Kidney tubule cell (primary cell): ENCODE results near the gene BCAS1.
"Not testable (repeated sequence)": the region's sequence is repeated elsewhere in the genome, so short reads cannot be mapped to it uniquely, and the experiment has no call there.

Experiments used
- DNase-seq: peaks from one replicate; pipeline ENCODE4 v3.0.0-alpha.2; 2018; ENCODE audit warnings: low spot score

BCAS1 gene

GRCh38 chr20:53984356-53985149 is 85.8 kb downstream of the BCAS1 start:
- DNase-seq: peak; percentile 61

- DNase-seq: no peak
Observed at GRCh38 chr20:53983401-53983800, 87.0 kb downstream of the BCAS1 start.

- no peak for DNase-seq
Observed at GRCh38 chr20:53982624-53983023, 87.8 kb downstream of the BCAS1 start.

GRCh38 chr20:53981752-53982437 is 88.5 kb downstream of the BCAS1 start:
- DNase-seq: peak; percentile 9

- no peak for DNase-seq
Observed at GRCh38 chr20:53981130-53981529, 89.3 kb downstream of the BCAS1 start.

- no peak for DNase-seq
Observed at GRCh38 chr20:53980031-53980465, 90.3 kb downstream of the BCAS1 start.

GRCh38 chr20:53978497-53978896 is 91.9 kb downstream of the BCAS1 start:
- DNase-seq: no peak

- no peak for DNase-seq
Observed at GRCh38 chr20:53977391-53977790, 93.0 kb downstream of the BCAS1 start.

- no peak for DNase-seq
Observed at GRCh38 chr20:53975761-53976160, 94.6 kb downstream of the BCAS1 start.

GRCh38 chr20:53974785-53975555 is 95.4 kb downstream of the BCAS1 start:
- no peak for DNase-seq

- DNase-seq: not testable (repeated sequence)
Observed at GRCh38 chr20:53973882-53974281, 96.5 kb downstream of the BCAS1 start.

- DNase-seq: peak; percentile 18
Observed at GRCh38 chr20:53972179-53972578, 98.2 kb downstream of the BCAS1 start.

- peak; percentile 14 for DNase-seq
Observed at GRCh38 chr20:53971096-53971683, 99.2 kb downstream of the BCAS1 start.

GRCh38 chr20:53970232-53970631 is 100.2 kb downstream of the BCAS1 start:
- DNase-seq: no peak

GRCh38 chr20:53967527-53967926 is 102.9 kb downstream of the BCAS1 start:
- DNase-seq: no peak

- DNase-seq: no peak
Observed at GRCh38 chr20:53966774-53967398, 103.5 kb downstream of the BCAS1 start.

- no peak for DNase-seq
Observed at GRCh38 chr20:53964501-53965253, 105.7 kb downstream of the BCAS1 start.

- no peak for DNase-seq
Observed at GRCh38 chr20:53964067-53964466, 106.3 kb downstream of the BCAS1 start.

GRCh38 chr20:53963635-53964034 is 106.8 kb downstream of the BCAS1 start:
- no peak for DNase-seq

GRCh38 chr20:53962388-53962787 is 108.0 kb downstream of the BCAS1 start:
- no peak for DNase-seq

- no peak for DNase-seq
Observed at GRCh38 chr20:53961527-53961926, 108.9 kb downstream of the BCAS1 start.
